Gastrocnemius medialis (tissue), 4 donors: ENCODE data around the gene TMEM87B. TPM values are rescaled to one million over a fixed set of nuclear protein-coding genes. Genes with fewer than 3 reads are reported as not detected.

Experiments
- ATAC-seq, 2 donors: fragments of 150-250 bp; one replicate each; pipeline ENCODE4 v1.9.1; 2016
- DNase-seq, 2 donors: peaks; one replicate each; pipeline ENCODE4 v3.0.0-alpha.2; 2019
- H3K27ac ChIP-seq, 4 donors: fragments of 200-600 bp; sonication (generic); 1 replicate in 1 of 4; 2 replicates in 3 of 4; pipeline ENCODE4 v1.5.1; 2016 to 2018; ENCODE audit warnings: mild to moderate bottlenecking in 2 of 4, moderate library complexity in 1 of 4
- H3K27me3 ChIP-seq, 3 donors: fragments of 200-600 bp; sonication (generic) in 2 of 3; 1 replicate in 1 of 3; 2 replicates in 2 of 3; pipeline versions ENCODE4 v1.5.1 to v1.6.0; 2016 to 2019; ENCODE audit warnings: mild to moderate bottlenecking in 1 of 3, moderate library complexity in 1 of 3
- H3K36me3 ChIP-seq, 2 donors: fragments of 200-600 bp; sonication (generic) in 1 of 2; one replicate each; pipeline ENCODE4 v1.5.1; 2017 to 2018
- H3K4me1 ChIP-seq, 2 donors: fragments of 200-600 bp; sonication (generic) in 1 of 2; one replicate each; pipeline ENCODE4 v1.5.1; 2016 to 2017; ENCODE audit warnings: mild to moderate bottlenecking in 2 of 2
- H3K4me3 ChIP-seq, 4 donors: fragments of 200-600 bp; sonication (generic) in 3 of 4; 1 replicate in 1 of 4; 2 replicates in 3 of 4; pipeline ENCODE4 v1.5.1; 2016 to 2019; ENCODE audit warnings: mild to moderate bottlenecking in 2 of 4
- H3K9me3 ChIP-seq, 3 donors: fragments of 200-600 bp; sonication (generic) in 2 of 3; 1 replicate in 1 of 3; 2 replicates in 2 of 3; pipeline ENCODE4 v1.5.1; 2016 to 2019
- POLR2A ChIP-seq, 2 donors: fragments of 450-650 bp; IDR thresholded peaks; one replicate each; pipeline ENCODE4 v1.6.1; 2017; ENCODE audit warnings: antibody characterized with exemption in 2 of 2, mild to moderate bottlenecking in 2 of 2, moderate library complexity in 2 of 2
- in situ Hi-C, 4 donors: fragments of 200-750 bp; cut with MboI; loops; one replicate each; pipeline versions ENCODE4 v1.15.0 to v1.8.0; 2017; ENCODE audit warnings: low sequenced_read_pairs in 4 of 4
- intact Hi-C: fragments of 100-400 bp; cut with DNase I; formaldehyde crosslinking; loops from one replicate; pipeline ENCODE4 v1.15.1; 2023; ENCODE audit warnings: low total_unique reads
- total RNA-seq, 4 donors: library from RNA; depleted of rRNA; stranded (reverse); fragments of >200 nt; gene quantifications; one replicate each; pipeline versions ENCODE4 v1.1.0 to v1.2.3, GENCODE V29; 2016
- TF ChIP-seq, protein P1 (sequence below), 5 experiments: fragments of 450-650 bp in 3 of 5; fragments of 200-600 bp in 2 of 5; sonication (generic) in 2 of 5; IDR thresholded peaks in 4 of 5; conservative IDR thresholded peaks in 1 of 5; 1 replicate in 4 of 5; 2 replicates in 1 of 5; pipeline ENCODE4 v1.5.1; 2016 to 2019; ENCODE audit warnings: antibody characterized with exemption in 5 of 5, mild to moderate bottlenecking in 3 of 5, moderate library complexity in 3 of 5

The TMEM87B gene
- total RNA-seq, 4 donors from 2014 or later: 2.6 to 5.0 (median 3.1) TPM

- no peaks in the 10 kb centered on the region for H3K4me1 ChIP-seq
- no peaks in the 10 kb centered on the region for H3K9me3 ChIP-seq
- ATAC-seq (no peak), DNase-seq (no peak)
- intact Hi-C loops (no loop called here), in situ Hi-C loops (no loop called here)
- no peaks in the 10 kb centered on the region for H3K36me3 ChIP-seq
- no peak overlapping the region for H3K4me3 ChIP-seq
- TF ChIP-seq, protein P1, sequence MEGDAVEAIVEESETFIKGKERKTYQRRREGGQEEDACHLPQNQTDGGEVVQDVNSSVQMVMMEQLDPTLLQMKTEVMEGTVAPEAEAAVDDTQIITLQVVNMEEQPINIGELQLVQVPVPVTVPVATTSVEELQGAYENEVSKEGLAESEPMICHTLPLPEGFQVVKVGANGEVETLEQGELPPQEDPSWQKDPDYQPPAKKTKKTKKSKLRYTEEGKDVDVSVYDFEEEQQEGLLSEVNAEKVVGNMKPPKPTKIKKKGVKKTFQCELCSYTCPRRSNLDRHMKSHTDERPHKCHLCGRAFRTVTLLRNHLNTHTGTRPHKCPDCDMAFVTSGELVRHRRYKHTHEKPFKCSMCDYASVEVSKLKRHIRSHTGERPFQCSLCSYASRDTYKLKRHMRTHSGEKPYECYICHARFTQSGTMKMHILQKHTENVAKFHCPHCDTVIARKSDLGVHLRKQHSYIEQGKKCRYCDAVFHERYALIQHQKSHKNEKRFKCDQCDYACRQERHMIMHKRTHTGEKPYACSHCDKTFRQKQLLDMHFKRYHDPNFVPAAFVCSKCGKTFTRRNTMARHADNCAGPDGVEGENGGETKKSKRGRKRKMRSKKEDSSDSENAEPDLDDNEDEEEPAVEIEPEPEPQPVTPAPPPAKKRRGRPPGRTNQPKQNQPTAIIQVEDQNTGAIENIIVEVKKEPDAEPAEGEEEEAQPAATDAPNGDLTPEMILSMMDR (IDR thresholded peaks at IDR 0.05 in 4 of 5, conservative IDR thresholded peaks at IDR 0.05 in 1 of 5): no peak
- no peak for TF ChIP-seq POLR2A (IDR thresholded peaks at IDR 0.05)
- no peak overlapping the region for H3K27ac ChIP-seq
- no peaks in the 10 kb centered on the region for H3K27me3 ChIP-seq
Observed at GRCh38 chr2:112008910-112009485, 46.1 kb upstream of the TMEM87B start.

GRCh38 chr2:112010751-112011150 lies 44.3 kb upstream of the TMEM87B start:
- in situ Hi-C loops: no loop called here
- no peak for DNase-seq
- intact Hi-C loops: no loop called here
- ATAC-seq: no peak
- Histone ChIP-seq H3K36me3 (no peaks in the 10 kb centered on the region), H3K4me3 (no peak overlapping the region), H3K4me1 (no peaks in the 10 kb centered on the region), H3K27ac (no peak overlapping the region), H3K27me3 (no peaks in the 10 kb centered on the region), H3K9me3 (no peaks in the 10 kb centered on the region)
- TF ChIP-seq, protein P1 (IDR thresholded peaks at IDR 0.05 in 4 of 5, conservative IDR thresholded peaks at IDR 0.05 in 1 of 5): no peak
- no peak for TF ChIP-seq POLR2A (IDR thresholded peaks at IDR 0.05)

- in situ Hi-C loops: no loop called here
- Histone ChIP-seq H3K27me3 (no peaks in the 10 kb centered on the region), H3K27ac (no peak overlapping the region), H3K9me3 (no peaks in the 10 kb centered on the region), H3K4me1 (no peaks in the 10 kb centered on the region), H3K36me3 (no peaks in the 10 kb centered on the region), H3K4me3 (no peak overlapping the region)
- intact Hi-C loops: no loop called here
- no peak for DNase-seq
- no peak for ATAC-seq
- TF ChIP-seq, protein P1 (IDR thresholded peaks at IDR 0.05 in 4 of 5, conservative IDR thresholded peaks at IDR 0.05 in 1 of 5): no peak
- TF ChIP-seq POLR2A (IDR thresholded peaks at IDR 0.05): no peak
Observed at GRCh38 chr2:112012556-112012955, 42.5 kb upstream of the TMEM87B start.

GRCh38 chr2:112018846-112019245 lies 36.2 kb upstream of the TMEM87B start:
- Histone ChIP-seq H3K9me3 (no peaks in the 10 kb centered on the region), H3K27me3 (no peaks in the 10 kb centered on the region), H3K27ac (no peak overlapping the region), H3K4me1 (no peaks in the 10 kb centered on the region), H3K36me3 (peaks cover 0 to 8% of the 10 kb centered on the region in 2 donors), H3K4me3 (no peak overlapping the region)
- no peak for DNase-seq
- TF ChIP-seq, protein P1 (IDR thresholded peaks at IDR 0.05 in 4 of 5, conservative IDR thresholded peaks at IDR 0.05 in 1 of 5): no peak
- in situ Hi-C loops (no loop called here), intact Hi-C loops (no loop called here)
- ATAC-seq: no peak

- DNase-seq: no peak
- Histone ChIP-seq H3K4me3 (no peak overlapping the region), H3K36me3 (peaks cover 0 to 8% of the 10 kb centered on the region in 2 donors), H3K9me3 (no peaks in the 10 kb centered on the region), H3K27me3 (no peaks in the 10 kb centered on the region), H3K4me1 (no peaks in the 10 kb centered on the region), H3K27ac (no peak overlapping the region)
- in situ Hi-C loops (no loop called here), intact Hi-C loops (no loop called here)
- TF ChIP-seq POLR2A (IDR thresholded peaks at IDR 0.05): no peak
- TF ChIP-seq, protein P1 (IDR thresholded peaks at IDR 0.05 in 4 of 5, conservative IDR thresholded peaks at IDR 0.05 in 1 of 5): no peak
- ATAC-seq: no peak
Observed at GRCh38 chr2:112019569-112019982, 35.5 kb upstream of the TMEM87B start.
